RPMI8226 (cell line): ENCODE measurements around the gene TBC1D5.
"Not testable (repeated sequence)": the region's sequence is repeated elsewhere in the genome, so short reads cannot be mapped to it uniquely, and the experiment has no call there.

Experiments
- DNase-seq: peaks from one replicate; pipeline ENCODE4 v3.0.0-alpha.2; 2015

The TBC1D5 gene

GRCh38 chr3:17154221-17154620 lies 588.2 kb downstream of the TBC1D5 start:
- DNase-seq = no peak

- DNase-seq = no peak
Measured at GRCh38 chr3:17153209-17153608, 589.2 kb downstream of the TBC1D5 start.

DNA sequence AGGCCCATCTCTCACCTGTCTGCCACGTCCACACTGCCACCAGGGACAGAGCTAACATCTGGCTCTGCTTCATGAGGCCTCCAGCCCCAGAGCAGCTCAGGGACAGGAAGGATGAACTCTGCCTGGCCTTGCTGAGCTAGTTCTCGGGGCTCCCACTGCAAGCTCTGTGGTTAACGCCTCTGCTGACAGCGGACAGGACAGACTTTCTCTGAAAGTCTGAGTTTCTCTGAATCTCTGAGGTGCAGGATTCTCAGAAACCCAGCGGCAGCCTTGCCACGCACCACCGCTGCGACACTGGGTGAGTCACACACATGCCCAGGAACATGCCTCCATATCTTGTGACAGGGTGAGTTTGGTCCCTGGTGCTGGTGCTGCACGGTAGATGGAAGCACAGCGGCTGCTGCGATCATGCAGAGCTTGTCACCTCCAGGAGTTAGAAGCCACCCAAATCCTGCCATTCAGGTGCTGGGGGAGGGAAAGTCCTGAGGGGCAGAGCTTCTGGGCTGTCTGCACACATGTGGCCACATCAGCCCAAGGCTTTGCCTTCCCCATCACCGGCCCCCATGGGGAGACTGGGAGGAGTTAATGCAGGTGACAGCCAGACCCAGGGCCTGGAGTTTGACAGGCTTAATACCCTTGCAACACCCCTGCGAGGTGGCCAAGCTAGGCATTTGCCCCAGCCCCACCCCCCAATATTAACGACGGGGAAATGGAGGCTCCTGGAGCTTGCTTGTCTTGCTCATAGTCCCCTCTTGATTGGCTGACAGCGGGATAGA lies 590.6 kb downstream of the TBC1D5 start:
- peak; percentile 20 for DNase-seq

- DNase-seq = no peak
Measured at GRCh38 chr3:17149076-17149475, 593.4 kb downstream of the TBC1D5 start.

DNA sequence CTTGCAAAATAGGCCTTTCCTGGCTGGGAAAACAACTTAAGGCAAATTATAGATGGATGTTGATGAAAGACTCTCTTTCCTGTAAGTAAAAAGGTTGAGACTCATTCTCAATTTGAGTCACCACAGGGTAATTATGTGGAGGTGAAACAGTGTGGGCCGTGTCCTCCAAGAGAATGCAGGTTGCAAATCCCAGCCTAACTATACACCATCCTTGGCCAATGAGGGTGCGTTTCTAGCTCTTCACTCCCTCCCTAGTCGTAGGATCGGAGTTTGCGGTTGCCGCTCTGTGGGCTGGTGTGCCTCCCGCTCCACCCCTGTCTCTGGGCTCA lies 597.8 kb downstream of the TBC1D5 start:
- no peak for DNase-seq

DNA sequence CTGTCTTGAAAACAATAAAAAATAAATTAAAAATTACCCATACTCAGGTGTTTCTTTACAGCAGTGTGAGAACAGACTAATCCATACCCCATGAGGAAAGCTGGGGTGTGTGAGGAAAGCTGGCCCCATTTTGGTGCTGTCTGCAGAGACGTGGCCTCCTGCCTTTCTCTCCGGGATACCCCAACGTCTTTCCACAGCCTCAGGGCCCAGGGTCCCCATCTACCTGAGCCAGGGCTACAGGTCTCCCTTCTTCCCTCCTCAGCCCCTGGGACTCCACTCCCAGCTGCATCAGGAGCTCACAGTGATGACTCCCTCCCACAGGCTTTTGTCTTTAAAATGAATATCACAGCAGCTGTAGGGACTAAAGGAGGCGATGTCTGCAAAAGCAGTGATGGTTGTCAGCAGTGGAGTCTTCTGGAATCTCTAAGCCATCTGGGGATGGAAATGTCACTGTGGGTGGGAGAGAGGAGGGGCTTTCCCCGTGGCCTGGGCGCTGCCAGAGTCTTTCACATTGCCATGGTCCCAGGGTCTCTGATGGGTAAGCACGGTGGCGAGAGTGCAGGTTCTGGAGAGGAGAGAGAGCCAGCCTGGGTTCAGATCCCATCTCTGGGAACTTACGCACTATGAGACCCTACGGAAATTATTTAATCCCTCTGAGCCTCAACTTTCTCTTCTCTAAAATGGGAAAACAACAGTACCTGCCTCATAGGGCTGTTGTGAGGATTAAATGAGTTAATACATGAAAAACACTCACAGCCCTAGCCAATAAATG lies 598.4 kb downstream of the TBC1D5 start:
- DNase-seq = no peak

GRCh38 chr3:17142516-17142915 lies 599.9 kb downstream of the TBC1D5 start:
- DNase-seq = no peak

- no peak for DNase-seq
Measured at GRCh38 chr3:17141699-17142098, 600.7 kb downstream of the TBC1D5 start.

DNA sequence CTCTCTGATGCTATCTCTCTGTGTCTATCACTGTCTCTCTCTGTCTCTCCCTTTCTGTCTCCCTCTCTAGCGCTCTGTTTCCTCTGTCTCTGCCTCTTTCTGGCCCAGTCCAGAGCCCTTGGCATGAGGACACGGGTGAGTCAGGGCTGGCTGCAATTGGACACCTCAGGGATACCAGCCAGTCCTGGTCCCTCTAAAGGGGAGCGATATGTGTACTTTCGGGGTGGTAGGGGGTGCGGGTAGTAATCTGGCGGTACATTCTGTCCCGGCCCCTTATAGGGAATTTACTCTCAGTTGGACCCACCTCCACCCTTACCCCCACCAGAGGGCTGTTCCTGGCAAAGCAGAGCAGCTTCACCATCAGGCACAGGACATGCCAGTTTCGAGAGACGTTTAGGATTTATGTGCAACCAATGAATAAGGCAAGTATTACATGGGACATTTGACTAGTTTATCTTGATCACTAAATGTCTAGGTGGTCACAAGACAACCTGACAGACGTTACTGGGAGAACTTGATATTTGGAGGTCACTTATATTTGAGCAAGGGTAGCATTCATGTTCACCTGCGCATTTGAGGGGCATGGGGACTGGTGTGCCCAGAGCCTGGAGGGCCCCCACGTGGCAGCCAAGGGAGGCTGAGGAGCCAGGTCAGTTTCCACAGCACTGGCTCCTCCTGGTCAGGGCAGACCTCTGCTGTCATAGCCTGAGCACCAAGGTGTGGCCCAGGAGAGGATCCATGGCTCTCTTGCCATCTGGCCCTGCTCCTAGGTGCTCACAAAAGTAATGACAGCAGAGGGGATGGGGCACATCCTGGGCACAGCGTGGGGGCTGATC lies 601.5 kb downstream of the TBC1D5 start:
- peak; percentile 10 for DNase-seq

- DNase-seq = no peak
Measured at GRCh38 chr3:17138246-17139039, 604.0 kb downstream of the TBC1D5 start.

DNA sequence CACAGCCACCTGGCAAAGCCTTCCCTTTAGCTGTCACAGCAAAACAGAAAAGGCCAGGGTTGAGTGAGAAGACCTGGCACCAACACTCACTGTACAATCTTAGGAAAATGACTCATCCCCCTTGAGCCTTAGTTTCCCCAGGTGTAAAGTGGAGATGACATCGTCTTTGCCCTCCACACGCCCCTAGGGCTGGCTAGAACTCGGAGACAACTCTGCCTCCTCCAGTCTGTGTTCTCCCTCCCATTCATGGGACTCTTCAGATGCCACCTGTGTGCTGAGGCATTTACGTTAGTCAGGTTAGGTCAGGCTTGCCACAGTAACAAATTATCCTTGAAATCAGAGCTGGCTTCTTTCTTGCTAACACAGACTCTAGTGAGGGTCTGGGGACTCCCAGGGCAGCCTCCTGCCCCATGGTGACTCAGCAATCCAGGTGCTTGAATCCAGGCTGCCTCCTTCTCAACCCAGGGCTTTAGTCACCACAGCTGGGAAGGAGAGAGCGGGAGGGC lies 605.1 kb downstream of the TBC1D5 start:
- no peak for DNase-seq

- no peak for DNase-seq
Measured at GRCh38 chr3:17136136-17136721, 606.2 kb downstream of the TBC1D5 start.

- no peak for DNase-seq
Measured at GRCh38 chr3:17135696-17136095, 606.7 kb downstream of the TBC1D5 start.

DNA sequence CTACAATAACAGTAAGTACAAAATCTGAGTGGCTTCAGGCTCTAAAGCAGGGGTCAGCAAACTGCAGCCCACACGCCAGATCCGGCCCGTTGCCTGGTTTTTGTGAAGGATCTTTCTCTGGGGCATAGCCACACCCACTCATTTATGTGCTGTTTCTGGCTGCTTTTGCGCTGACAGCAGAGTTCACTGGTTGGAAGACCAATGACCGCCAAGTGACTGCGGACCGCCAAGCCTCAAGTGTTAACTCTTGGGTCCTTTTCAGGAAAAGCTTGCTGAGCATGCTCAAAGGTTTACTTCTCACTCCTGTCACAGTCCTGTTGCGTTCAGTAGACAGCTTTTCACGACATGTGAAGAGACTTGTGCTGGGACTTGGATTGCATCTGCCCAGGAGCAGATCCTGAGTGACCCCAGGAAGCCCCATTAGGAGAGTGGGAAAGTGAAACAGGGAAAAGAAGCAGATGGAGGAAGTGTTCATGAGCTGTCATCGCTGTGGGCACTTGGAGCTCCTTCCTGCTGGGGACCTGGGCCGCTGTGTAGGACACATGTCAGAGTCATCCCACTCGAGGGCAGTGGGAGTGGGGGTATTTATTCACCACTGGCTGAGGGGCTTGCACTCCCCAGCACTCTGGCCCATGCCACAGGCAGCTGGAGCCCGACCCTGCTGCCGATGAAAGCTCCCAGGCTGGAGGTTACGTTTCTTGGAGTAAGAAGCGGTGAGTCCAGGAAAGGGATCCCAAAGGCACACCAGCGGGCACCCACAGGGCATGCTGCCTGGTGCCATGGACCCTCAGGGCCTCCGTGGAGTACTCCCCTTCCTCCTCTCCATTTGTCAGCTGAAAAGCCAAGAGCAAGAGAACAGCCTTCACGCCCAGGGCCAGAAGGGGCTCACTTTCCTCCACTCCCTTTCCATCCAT lies 608.5 kb downstream of the TBC1D5 start:
- DNase-seq = peak; percentile 18

DNA sequence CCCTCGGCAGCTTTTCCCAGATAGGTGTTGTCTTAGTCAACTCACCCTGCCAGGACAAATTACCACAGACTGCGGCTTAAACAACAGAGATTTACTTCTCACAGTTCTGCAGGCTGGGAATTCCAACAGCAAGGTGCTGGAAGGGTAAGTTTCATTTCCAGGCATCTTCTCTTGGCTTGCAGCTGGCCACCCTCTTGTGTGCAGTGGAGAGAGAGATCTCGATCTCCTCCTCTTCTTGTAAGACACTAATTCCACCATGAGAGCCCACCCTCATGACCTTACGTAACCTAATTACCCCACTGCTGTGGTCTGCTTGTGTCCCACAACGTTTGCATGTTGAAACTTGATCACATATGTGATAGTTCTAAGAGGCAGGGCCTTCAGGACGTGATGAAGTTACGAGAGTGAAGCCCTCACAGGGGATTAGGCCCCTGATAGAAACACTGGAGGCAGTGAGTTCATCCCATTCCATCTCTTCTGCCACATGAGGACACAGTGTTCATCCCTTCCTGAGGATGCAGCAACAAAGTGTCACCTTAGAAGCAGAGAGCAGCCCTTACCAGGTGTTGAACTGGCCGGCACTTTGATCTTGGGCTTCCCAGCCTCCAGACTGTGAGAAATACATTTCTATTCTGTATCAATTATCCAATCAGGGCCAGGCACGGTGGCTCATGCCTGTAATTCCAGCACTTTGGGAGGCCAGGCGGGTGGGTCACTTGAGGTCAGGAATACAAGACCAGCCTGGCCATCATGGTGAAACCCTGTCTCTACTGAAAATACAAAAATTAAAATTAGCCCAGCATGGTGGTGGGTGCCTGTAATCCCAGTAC lies 609.9 kb downstream of the TBC1D5 start:
- no peak for DNase-seq

GRCh38 chr3:17130956-17131355 lies 611.5 kb downstream of the TBC1D5 start:
- DNase-seq = no peak

- DNase-seq = no peak
Measured at GRCh38 chr3:17129556-17129955, 612.9 kb downstream of the TBC1D5 start.

GRCh38 chr3:17128671-17129070 lies 613.8 kb downstream of the TBC1D5 start:
- not testable (repeated sequence) for DNase-seq

DNA sequence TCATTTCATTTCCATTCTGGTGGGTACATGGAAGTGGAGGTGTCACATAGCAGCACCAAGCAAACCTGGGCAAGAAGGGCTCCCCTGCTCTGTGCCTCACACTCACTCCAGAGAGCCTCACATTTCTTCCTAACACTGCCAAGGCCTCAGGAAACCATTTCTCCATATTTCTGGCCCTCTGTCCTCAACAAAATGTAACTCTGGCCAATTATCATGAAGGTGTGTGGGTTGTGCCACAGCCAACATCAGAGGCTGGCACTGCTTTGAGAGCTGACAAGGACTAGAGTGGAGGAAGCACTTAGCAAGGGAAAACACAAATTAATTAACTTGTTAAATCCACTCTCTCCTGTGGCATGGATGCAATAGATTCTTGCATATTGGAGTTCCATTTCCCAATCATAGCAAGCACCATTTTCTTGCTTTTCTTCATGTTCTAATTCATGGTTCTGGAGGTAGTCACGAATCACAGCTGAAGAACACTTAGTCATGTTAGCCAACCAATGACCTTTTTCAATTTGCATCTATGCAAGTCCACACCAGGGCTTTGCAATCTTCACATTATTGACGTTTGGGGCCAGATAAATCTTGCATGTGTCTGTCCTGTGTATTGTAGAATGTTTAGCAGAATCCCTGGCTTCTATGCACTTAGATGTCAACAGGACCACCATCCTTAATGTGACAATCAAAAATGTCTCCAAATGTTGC lies 616.5 kb downstream of the TBC1D5 start:
- DNase-seq = no peak
